ENCODE measurements around the gene SEMA4A. TPM values are rescaled to one million over a fixed set of nuclear protein-coding genes. Genes with fewer than 3 reads are reported as not detected.
A peak's percentile ranks its signal among the peaks of the same experiment; 100 is the strongest.

Gene SEMA4A
- total RNA-seq, 3 donors from 2014 or later (not counting 1 experiment from before 2014, with no cell fraction given): 2.6 to 13.0 (median 7.0) TPM

DNA sequence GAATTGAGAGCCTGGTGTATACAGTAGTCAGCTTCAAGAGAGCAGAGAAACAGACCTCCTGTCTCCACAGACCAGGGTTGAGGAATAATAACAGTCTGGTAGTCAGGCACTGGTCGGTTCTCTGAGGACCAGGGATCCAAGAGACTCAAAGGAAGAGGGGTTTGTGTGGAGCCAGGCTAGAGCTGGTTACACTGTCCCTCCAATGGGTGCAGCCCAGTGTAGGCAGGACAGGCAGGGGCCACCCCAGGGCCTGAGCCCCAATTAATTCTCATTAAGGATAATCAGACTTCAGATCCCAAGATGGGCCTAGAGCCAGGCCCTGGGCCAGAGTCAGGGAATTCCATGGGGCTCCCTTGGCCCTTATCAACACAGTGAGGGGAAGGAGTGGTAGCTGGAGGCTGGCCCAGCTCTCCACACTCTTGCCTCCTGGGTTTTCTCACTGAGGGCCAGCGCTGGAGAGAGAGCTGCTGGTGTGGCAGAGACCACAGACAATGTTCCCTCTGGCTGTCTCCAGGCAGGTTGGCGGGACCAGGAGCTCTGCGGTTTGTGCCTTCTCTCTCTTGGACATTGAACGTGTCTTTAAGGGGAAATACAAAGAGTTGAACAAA, 9.1 kb downstream of the SEMA4A start:
- no peaks in the 10 kb centered on the region for H3K27me3 ChIP-seq (ENCODE audit: control insufficient read depth, insufficient read depth, low read length)
- DNase-seq (no peak), ATAC-seq (no peak)
- no peak overlapping the region for H3K27ac ChIP-seq (ENCODE audit: low read length)
- TF ChIP-seq, protein P1, sequence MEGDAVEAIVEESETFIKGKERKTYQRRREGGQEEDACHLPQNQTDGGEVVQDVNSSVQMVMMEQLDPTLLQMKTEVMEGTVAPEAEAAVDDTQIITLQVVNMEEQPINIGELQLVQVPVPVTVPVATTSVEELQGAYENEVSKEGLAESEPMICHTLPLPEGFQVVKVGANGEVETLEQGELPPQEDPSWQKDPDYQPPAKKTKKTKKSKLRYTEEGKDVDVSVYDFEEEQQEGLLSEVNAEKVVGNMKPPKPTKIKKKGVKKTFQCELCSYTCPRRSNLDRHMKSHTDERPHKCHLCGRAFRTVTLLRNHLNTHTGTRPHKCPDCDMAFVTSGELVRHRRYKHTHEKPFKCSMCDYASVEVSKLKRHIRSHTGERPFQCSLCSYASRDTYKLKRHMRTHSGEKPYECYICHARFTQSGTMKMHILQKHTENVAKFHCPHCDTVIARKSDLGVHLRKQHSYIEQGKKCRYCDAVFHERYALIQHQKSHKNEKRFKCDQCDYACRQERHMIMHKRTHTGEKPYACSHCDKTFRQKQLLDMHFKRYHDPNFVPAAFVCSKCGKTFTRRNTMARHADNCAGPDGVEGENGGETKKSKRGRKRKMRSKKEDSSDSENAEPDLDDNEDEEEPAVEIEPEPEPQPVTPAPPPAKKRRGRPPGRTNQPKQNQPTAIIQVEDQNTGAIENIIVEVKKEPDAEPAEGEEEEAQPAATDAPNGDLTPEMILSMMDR (IDR thresholded peaks at IDR 0.05): no peak
- H3K9me3 ChIP-seq (ENCODE audit: control insufficient read depth, insufficient read depth, low read length): no peaks in the 10 kb centered on the region
- intact Hi-C loops (cut with micrococcal nuclease): no loop called here
- Mint-ChIP-seq H3K4me3 (peak overlapping the region; percentile 25), H3K27ac (no peak overlapping the region), H3K9me3 (no peaks in the 10 kb centered on the region), H3K4me1 (peaks cover 11 to 15% of the 10 kb centered on the region in 2 donors), H3K27me3 (ENCODE audit: low read depth in 2 of 2) (peaks cover 3 to 5% of the 10 kb centered on the region in 2 donors), H3K36me3 (no peaks in the 10 kb centered on the region)
- 94% methylated on average over 5 of the region's 5 CpGs for WGBS (ENCODE audit: insufficient coverage)
- peaks cover 23% of the 10 kb centered on the region for H3K4me1 ChIP-seq (ENCODE audit: control insufficient read depth, insufficient read depth, low read length)
- H3K4me3 ChIP-seq (ENCODE audit: low read length): no peak overlapping the region
- H3K36me3 ChIP-seq (ENCODE audit: control insufficient read depth, insufficient read depth, low read length): no peaks in the 10 kb centered on the region

DNA sequence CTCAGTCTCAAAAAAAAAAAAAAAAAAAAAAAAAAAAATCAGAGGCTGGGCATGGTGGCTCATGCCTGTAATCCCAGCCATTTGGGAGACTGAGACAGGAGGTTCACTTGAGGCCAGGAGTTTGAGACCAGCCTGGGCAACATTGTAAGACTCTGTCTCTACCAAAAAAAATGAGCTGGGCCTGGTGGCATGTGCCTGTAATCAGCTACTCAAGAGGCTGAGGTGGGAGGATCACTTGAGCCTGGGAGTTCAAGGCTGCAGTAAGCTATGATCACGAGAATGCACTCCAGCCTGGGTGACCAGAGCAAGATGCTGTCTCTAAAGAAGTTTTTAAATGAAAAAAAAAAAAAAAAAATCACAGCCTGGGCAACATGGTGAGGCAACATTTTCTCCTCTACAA, 10.3 kb downstream of the SEMA4A start:
- WGBS (ENCODE audit: insufficient coverage): 86% methylated on average over 1 of the region's 1 CpG

DNA sequence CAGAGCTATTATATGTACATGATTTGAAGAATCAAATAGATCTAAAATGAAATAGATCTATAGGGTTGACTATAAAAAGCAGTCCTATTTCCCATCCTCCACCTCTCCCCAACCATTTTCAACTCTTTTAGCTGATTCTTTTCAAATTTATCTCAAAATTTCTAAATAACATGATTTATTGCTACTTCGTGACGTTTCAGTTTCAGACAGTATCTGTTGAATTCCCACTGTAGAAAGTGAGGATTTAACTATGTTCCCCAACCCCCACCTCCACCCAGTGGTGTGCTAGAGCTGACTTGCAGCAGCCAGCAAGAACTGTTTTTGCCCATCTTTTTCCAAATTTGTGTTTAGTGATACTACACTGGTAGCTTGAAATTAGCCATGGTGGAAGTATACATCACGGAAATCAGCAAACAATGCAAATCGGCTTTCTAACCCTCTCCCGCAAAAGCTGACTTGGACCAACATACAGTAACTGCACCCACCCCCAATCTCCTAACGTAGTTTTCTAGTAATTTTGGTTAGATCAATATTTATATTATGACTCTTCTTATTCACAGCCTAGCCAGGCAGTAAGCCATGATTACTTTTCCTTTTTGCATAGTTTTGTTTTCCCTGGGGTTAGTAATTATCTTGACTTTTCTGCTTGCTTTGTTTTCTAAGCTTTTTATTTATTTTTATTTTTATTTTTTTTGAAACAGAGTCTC, 10.9 kb downstream of the SEMA4A start:
- Histone ChIP-seq H3K27ac (ENCODE audit: low read length) (no peak overlapping the region), H3K36me3 (ENCODE audit: control insufficient read depth, insufficient read depth, low read length) (no peaks in the 10 kb centered on the region), H3K27me3 (ENCODE audit: control insufficient read depth, insufficient read depth, low read length) (no peaks in the 10 kb centered on the region), H3K4me1 (ENCODE audit: control insufficient read depth, insufficient read depth, low read length) (peaks cover 12% of the 10 kb centered on the region), H3K4me3 (ENCODE audit: low read length) (no peak overlapping the region), H3K9me3 (ENCODE audit: control insufficient read depth, insufficient read depth, low read length) (no peaks in the 10 kb centered on the region)
- no peaks in the 10 kb centered on the region for H3K9me3 Mint-ChIP-seq
- no peak for DNase-seq
- WGBS (ENCODE audit: insufficient coverage): 91% methylated on average over 5 of the region's 6 CpGs
- H3K27me3 Mint-ChIP-seq (ENCODE audit: low read depth in 2 of 2): peaks cover 3 to 5% of the 10 kb centered on the region in 2 donors
- peaks cover 7 to 11% of the 10 kb centered on the region in 2 donors for H3K4me1 Mint-ChIP-seq
- TF ChIP-seq, protein P1 (IDR thresholded peaks at IDR 0.05): no peak
- H3K36me3 Mint-ChIP-seq: no peaks in the 10 kb centered on the region
- no peak overlapping the region for H3K27ac Mint-ChIP-seq
- H3K4me3 Mint-ChIP-seq: no peak overlapping the region
- ATAC-seq: no peak
- intact Hi-C loops (cut with micrococcal nuclease): no loop called here

More for the DNA sequence above, 10.3 kb downstream of the SEMA4A start:
- Histone ChIP-seq H3K4me1 (ENCODE audit: control insufficient read depth, insufficient read depth, low read length) (peaks cover 13% of the 10 kb centered on the region), H3K27me3 (ENCODE audit: control insufficient read depth, insufficient read depth, low read length) (no peaks in the 10 kb centered on the region), H3K4me3 (ENCODE audit: low read length) (no peak overlapping the region), H3K27ac (ENCODE audit: low read length) (no peak overlapping the region), H3K36me3 (ENCODE audit: control insufficient read depth, insufficient read depth, low read length) (no peaks in the 10 kb centered on the region), H3K9me3 (ENCODE audit: control insufficient read depth, insufficient read depth, low read length) (no peaks in the 10 kb centered on the region)
- H3K27me3 Mint-ChIP-seq (ENCODE audit: low read depth in 2 of 2): peaks cover 3 to 5% of the 10 kb centered on the region in 2 donors
- no peak for DNase-seq
- intact Hi-C loops (cut with micrococcal nuclease): no loop called here
- no peaks in the 10 kb centered on the region for H3K36me3 Mint-ChIP-seq
- H3K4me3 Mint-ChIP-seq: no peak overlapping the region
- no peak for ATAC-seq
- TF ChIP-seq, protein P1 (IDR thresholded peaks at IDR 0.05): no peak
- H3K4me1 Mint-ChIP-seq: peaks cover 7 to 11% of the 10 kb centered on the region in 2 donors
- H3K9me3 Mint-ChIP-seq: no peaks in the 10 kb centered on the region
- no peak overlapping the region for H3K27ac Mint-ChIP-seq

Data from natural killer cell (primary cell).